GM12892 (cell line): Measurements from ENCODE around the gene FAH.

Source experiments
- POLR2A ChIP-seq: IDR thresholded peaks from 2 replicates; pipeline ENCODE4 v1.6.1; 2011; ENCODE audit warnings: low read depth, low read length, control low read depth
- POLR2AphosphoS5 ChIP-seq: IDR thresholded peaks from 2 replicates; pipeline ENCODE4 v1.6.1; 2011; ENCODE audit warnings: low read depth, low read length, control low read depth
- TAF1 ChIP-seq: IDR thresholded peaks from 2 replicates; pipeline ENCODE4 v1.6.1; 2011; ENCODE audit warnings: low read depth, mild to moderate bottlenecking, control low read depth, low read length, borderline replicate concordance

GRCh38 chr15:80118956-80119355 lies 33.8 kb upstream of the FAH start:
- TF ChIP-seq POLR2AphosphoS5 (no peak), POLR2A (no peak), TAF1 (no peak)
